Cortex of kidney (tissue), 1 donor: Measurements from ENCODE around the gene TMIGD3.

ENCODE experiments used
- DNase-seq: peaks from one replicate; lab custom pipeline; 2025; lab: John Stamatoyannopoulos, UW

Gene TMIGD3

DNA sequence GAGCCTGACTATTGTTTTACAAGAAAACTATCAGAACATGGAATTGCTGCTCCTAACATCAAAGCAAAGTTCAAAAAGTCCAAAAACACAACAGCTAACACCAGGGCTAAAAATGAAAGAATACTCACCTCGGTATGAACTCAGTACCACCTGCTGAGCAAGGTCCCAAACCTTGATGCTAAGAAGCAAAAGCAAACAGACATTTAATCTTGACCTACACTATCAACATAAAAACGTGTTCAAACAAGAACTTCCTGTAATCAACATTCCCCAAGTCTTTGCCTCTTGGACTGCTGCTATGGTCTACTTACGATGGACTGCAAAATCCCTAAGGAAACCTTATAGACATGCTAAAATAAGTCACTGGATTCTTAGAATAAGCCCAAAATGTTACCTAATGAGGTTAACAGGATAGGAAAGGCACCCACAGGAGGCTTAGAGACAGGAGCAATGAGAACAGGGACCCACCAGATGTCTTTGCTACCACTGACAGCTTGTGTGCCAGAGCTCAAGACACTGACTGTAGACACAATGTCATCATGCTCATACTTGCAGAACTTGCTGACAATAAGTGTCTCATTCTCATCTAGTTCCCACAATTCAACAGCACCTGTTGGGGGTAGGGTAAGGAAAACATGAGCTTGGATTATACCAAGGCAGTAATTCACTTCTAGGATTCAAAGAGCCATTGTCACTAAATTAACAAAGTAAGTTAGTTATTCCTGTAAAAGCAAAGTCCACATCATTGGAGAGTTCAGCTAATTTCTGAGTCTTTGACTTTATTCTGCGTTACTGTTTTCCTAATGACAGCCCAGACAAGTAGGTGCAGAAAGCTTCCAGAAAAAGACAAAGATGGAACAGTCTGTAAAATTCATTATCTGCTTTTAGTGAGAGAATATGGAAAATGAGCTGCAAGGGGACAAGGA is 56.2 kb downstream of the TMIGD3 start:
- no peak for DNase-seq

DNA sequence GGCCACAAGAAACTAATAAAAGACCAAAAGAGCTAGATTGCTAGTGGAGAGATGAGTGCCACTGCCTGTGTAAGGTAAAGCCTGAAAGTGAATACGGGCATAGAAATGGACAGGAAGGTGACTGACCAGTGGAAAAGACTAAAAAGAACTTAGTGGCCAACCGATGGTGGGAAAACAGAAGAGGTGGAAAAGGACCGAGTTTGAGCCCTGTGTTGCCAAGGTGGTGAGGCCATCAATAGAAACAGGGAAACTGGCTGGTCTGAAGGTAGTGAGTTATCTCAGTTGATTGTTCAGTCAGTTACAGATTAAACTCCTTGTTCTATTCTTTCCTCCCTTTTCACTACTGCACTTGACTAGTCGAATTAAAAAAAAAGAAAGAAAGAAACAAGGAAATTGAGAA is 56.9 kb downstream of the TMIGD3 start:
- DNase-seq: no peak

DNA sequence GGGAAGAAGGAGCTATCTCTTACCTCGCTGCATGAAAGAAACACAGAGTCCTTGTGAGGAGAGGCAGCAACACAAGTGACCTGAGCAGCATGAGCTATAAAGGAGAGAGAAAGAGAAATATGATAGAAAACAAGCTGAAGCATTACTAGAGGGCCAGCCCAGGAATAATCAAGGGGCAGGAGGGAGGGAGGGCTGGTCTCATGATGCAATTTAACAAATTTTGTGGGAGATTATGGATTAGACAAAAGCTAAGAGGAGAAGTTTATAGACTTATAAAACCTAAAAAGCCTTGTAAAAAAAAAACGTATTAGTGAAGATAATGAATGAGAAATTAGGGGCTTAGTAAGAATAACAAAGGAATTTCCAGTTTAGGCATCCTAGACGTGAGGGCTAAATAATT is 59.4 kb downstream of the TMIGD3 start:
- DNase-seq: no peak

DNA sequence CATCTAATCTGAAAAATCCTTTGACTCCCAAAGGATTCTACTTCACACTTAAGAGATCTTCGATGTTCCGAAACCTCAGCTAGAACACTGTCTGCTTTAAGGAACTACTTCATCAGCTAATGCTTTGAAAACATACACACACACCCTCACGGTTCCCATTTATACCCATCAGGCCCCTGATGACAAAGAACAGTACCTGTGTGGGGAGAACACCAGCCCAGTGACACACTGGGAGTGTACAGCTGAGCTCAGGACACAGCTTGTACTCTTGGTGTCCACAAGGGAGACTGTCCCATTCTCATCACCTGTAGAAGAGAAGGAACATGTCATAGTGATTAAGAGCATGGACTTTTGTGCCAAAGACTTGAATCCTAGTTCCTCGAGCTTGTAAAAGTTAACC is 61.0 kb downstream of the TMIGD3 start:
- DNase-seq: no peak

DNA sequence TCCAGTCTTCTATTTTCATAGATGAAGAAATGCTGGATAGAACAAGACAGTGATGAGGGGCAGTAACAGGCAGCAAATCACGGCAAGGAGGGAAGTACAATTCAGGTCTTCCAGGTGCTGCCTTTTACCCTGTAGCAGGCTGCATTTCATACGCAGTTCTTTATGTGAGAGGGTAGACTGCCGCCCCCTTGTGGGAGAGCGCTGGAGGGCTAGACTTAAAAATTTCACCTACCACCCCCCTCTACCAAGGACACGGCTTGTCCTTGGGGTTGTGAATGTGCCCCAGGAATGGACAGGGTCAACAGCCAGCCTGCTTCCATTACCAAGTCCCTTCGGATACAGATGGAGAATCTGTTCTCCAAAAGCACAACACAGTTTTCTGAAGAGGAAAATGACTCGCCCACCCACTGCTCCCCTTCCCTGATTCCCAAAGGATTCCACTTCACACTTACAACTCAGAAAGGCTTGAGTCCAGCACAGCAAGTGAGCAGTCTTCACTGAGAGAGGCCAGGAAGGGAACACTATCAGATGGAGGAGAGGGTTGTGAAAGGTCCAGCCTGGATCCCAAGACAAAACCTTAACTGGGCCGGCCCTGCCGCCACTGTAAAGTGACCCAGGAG is 61.8 kb downstream of the TMIGD3 start:
- DNase-seq: no peak

DNA sequence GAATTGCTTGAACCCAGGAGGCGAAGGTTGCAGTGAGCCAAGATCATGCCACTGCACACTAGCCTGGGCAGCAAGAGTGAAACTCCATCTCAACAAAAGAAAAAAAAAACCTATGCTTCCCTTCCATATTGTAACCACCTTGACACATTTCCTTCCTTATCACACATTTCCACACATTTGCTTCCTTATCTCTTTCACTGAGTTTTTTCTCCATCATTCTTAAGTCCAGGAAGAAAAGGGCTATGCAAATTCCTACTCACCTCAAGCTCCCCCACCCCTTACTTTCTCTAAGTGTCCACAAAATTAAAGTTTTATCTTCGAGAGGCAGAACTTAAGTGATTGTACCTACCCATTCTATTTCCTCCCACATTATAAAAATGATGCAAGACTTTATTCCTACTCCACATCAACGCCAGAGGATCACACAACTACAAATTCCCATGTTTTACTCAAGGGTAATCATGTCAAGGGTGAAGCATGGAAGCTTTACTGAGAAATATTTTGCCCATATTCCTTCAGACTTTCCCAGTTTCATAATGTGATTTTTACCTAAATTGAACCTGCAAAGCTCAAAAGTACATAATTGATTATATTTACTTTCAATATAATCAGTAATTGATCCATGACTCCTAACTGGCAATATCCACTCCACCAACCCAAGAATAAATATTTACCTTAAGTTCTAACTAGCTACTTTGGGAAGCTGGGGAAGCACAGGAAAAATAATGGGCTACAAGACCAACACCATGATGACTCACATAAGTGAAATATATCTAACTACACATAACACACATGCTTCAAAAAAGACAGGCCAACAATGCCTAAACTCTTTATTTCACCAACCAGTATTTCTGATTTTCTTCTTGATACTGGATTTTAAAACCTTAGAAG is 63.7 kb downstream of the TMIGD3 start:
- no peak for DNase-seq

DNA sequence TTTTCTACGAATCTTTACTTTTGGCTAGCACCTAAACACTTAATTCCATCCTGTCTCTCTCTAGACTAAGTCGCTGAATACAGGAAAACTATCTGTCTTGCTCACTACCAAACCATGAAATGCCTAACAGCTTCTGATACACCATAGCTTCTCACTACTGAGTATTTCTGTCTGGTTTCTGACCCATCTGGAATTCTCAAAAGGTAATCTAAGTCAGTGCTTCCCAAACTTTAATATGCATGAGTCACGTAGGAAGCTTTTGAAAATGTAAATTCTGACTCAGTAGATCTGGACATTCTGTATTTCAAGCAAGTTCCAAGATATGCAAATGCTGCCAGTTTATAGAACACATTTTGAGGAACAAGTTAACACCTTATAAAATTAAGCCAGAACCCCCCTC is 66.7 kb downstream of the TMIGD3 start:
- no peak for DNase-seq
